Progenitor cell of endocrine pancreas (in vitro differentiated cells): ENCODE results near the gene HMX1. TPM values are rescaled to one million over a fixed set of nuclear protein-coding genes. Genes with fewer than 3 reads are reported as not detected.
A peak's percentile ranks its signal among the peaks of the same experiment; 100 is the strongest.

Experiments used
- DNase-seq: peaks from one replicate; pipeline ENCODE4 v3.0.0; 2021; ENCODE audit warnings: low spot score; ENCODE audit not compliant: unreplicated experiment
- H3K27ac Mint-ChIP-seq: 2 replicates; pipeline ENCODE4 v1.8.0; 2021; ENCODE audit warnings: mild to moderate bottlenecking, moderate library complexity, mixed read lengths
- H3K27me3 Mint-ChIP-seq: 2 replicates; pipeline ENCODE4 v1.8.0; 2021; ENCODE audit warnings: mixed read lengths
- H3K36me3 Mint-ChIP-seq: 2 replicates; pipeline ENCODE4 v1.8.0; 2022; ENCODE audit warnings: mixed read lengths; ENCODE audit not compliant: insufficient read depth
- H3K4me1 Mint-ChIP-seq: 2 replicates; pipeline ENCODE4 v1.8.0; 2021; ENCODE audit warnings: low read depth, mixed read lengths
- H3K4me3 Mint-ChIP-seq: 2 replicates; pipeline ENCODE4 v1.8.0; 2021; ENCODE audit warnings: low read depth, mild to moderate bottlenecking, moderate library complexity, mixed read lengths
- H3K9me3 Mint-ChIP-seq: 2 replicates; pipeline ENCODE4 v1.8.0; 2021; ENCODE audit warnings: low read depth, mixed read lengths
- total RNA-seq: library from RNA; stranded (reverse); gene quantifications from 2 replicates; pipeline ENCODE4 v1.2.1, GENCODE V29; 2021
- TF ChIP-seq, protein P1 (sequence below): fragments of 200-600 bp; sonication (generic); IDR thresholded peaks from one replicate; pipeline ENCODE4 v1.5.0; 2021; ENCODE audit warnings: antibody characterized with exemption, mild to moderate bottlenecking; ENCODE audit not compliant: unreplicated experiment

The HMX1 gene
- total RNA-seq, 1 donor from 2014 or later, result 0.65 TPM

DNA sequence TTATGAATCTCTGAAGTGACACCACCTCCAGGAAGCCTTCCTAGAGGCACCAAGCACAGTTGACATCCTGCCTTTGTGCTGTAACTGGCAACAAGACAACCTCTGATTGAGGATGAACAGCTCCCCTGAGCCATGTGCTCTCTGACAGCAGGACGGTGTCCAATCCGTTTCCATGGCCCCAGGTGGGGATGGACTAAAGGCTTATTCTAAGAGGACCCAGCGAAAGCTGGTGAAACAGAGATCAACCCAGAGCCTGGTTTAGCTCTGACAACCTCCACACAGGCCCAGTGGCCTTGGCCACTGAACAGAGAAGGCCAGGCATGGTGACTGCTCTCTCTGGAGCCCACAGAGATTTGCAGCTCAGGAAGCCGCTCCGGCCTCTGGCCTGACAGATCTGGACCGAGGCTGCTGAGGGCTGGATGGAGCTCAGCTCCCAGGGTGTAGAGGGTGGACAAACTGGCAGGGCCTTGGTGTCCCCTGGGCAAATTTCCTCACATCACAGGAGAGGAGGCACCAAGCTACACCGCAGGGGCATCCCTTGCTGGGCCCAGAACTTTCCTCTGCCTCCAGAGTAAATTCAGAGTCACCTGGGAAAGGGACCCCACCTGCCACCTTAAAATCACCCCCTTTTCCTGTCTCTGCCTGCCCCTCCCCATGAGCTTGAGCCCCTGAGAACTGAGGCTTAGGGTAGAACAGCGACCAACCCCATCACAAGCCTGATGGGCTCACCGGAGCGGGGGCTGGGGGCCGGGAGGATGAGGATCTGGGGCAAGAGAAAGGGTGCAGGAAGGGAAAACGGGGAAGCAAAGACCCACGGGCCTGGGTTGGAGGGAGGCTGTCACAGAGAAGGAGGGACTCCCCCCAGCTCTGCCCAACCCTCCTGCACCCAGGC, 40.2 kb downstream of the HMX1 start:
- DNase-seq, result no peak
- no peak overlapping the region for H3K4me3 Mint-ChIP-seq
- TF ChIP-seq, protein P1, sequence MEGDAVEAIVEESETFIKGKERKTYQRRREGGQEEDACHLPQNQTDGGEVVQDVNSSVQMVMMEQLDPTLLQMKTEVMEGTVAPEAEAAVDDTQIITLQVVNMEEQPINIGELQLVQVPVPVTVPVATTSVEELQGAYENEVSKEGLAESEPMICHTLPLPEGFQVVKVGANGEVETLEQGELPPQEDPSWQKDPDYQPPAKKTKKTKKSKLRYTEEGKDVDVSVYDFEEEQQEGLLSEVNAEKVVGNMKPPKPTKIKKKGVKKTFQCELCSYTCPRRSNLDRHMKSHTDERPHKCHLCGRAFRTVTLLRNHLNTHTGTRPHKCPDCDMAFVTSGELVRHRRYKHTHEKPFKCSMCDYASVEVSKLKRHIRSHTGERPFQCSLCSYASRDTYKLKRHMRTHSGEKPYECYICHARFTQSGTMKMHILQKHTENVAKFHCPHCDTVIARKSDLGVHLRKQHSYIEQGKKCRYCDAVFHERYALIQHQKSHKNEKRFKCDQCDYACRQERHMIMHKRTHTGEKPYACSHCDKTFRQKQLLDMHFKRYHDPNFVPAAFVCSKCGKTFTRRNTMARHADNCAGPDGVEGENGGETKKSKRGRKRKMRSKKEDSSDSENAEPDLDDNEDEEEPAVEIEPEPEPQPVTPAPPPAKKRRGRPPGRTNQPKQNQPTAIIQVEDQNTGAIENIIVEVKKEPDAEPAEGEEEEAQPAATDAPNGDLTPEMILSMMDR, result no peak
- H3K27ac Mint-ChIP-seq, result no peak overlapping the region
- peaks cover 46% of the 10 kb centered on the region for H3K27me3 Mint-ChIP-seq
- H3K36me3 Mint-ChIP-seq, result no peaks in the 10 kb centered on the region
- peaks cover 13% of the 10 kb centered on the region for H3K9me3 Mint-ChIP-seq
- H3K4me1 Mint-ChIP-seq, result no peaks in the 10 kb centered on the region

DNA sequence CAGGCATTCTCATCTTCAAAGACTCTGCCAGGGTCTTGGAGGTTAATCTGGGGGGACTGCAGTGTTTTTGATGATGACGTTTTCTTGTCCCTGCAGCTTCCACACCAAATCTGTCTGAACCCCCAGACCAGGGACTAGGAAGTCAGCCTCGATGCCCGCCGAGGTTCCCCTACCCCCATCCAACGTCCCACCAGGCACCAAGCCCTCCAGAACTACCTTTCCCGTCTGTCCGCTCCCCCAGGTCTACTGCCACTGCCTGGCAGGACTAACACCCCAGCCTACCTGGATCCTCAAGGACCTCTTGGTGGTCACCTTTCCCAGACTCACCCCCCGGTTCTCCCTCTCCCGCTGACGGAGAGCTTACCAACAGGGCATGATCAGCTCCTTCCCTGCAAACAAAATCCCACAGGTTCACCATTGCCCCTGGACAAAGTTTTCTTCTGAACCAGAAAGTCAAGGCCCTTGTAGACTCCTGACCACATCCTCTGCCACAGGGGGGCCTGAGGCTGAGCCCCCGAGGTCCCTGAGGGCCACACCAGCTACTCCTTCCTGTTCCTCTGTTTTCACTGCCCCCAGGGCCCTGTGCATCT, 40.9 kb downstream of the HMX1 start:
- peaks cover 13% of the 10 kb centered on the region for H3K9me3 Mint-ChIP-seq
- TF ChIP-seq, protein P1, result no peak
- DNase-seq, result no peak
- H3K4me1 Mint-ChIP-seq, result no peaks in the 10 kb centered on the region
- H3K27me3 Mint-ChIP-seq, result peaks cover 52% of the 10 kb centered on the region
- no peak overlapping the region for H3K4me3 Mint-ChIP-seq
- no peak overlapping the region for H3K27ac Mint-ChIP-seq
- no peaks in the 10 kb centered on the region for H3K36me3 Mint-ChIP-seq

DNA sequence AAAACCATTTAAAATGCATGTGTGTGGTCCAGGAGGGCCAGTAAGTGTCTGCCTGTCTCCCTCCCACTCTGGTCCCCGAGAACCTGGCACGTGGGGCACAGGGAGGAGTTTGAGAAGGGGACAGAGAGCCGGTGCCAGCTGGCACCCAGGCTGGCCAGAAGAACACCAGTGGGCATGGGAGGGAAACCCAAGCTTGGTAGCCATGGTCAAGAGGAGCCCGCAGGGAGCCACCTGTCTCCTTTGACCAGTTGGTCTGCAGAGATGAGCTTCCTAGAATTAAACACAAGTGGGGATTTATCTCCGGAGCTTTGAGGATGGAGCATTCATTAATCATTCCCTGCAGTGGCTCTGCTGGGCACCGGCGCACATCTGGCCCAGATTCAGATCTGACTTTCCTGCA, 41.6 kb downstream of the HMX1 start:
- Mint-ChIP-seq H3K36me3 (no peaks in the 10 kb centered on the region), H3K27ac (no peak overlapping the region)

DNA sequence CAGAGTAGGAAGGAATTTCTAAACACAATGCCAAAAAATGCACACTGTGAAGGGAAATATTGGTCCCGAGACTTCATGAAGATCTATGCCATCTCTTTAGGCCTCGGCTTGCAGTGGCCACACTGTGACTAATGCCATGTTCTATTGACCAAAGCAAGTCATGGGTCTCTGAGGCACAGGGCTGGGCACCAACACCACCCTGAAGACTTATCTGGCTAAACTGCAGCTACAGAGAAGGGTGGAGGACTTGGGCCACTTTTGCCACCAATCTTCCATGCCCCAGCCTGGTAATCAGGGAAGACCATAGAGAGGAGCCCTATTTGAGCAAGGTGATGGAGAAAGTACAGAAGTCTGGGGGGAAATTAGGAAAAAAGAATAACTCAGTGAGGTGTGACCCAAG, 42.1 kb downstream of the HMX1 start:
- TF ChIP-seq, protein P1, result no peak
- Mint-ChIP-seq H3K4me1 (no peaks in the 10 kb centered on the region), H3K36me3 (no peaks in the 10 kb centered on the region), H3K27me3 (peaks cover 52% of the 10 kb centered on the region), H3K27ac (no peak overlapping the region), H3K4me3 (no peak overlapping the region), H3K9me3 (peaks cover 13% of the 10 kb centered on the region)
- DNase-seq, result no peak

More for the DNA sequence above, 41.6 kb downstream of the HMX1 start:
- TF ChIP-seq, protein P1, result no peak
- peak; percentile 5 for DNase-seq
- Mint-ChIP-seq H3K27me3 (peaks cover 53% of the 10 kb centered on the region), H3K9me3 (peaks cover 13% of the 10 kb centered on the region), H3K4me3 (no peak overlapping the region), H3K4me1 (no peaks in the 10 kb centered on the region)

DNA sequence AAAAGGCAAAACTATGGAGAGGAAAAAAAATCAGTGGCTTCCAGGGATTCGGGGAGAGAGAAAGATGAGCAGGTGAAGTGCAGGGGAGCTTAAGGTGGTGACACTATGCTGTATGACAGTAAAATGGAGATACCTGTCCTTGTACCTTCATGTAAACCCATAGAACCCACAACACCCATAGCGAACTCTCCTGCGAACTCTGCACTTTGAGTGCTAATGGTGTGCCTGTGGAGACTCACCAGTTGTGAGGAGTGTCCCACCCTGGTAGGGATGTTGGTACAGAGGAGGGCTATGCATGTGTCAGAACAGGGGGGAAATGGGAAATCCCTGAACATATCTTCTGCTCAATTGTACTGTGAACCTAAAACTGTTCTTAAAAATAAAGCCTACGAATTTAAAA, 42.8 kb downstream of the HMX1 start:
- Mint-ChIP-seq H3K9me3 (peaks cover 13% of the 10 kb centered on the region), H3K27ac (no peak overlapping the region), H3K4me1 (no peaks in the 10 kb centered on the region), H3K36me3 (no peaks in the 10 kb centered on the region), H3K4me3 (no peak overlapping the region), H3K27me3 (peaks cover 55% of the 10 kb centered on the region)
- DNase-seq, result peak; percentile 5
- TF ChIP-seq, protein P1, result no peak
